H9 (cell line): Measurements from ENCODE around the gene PRAC2. TPM values are rescaled to one million over a fixed set of nuclear protein-coding genes. Genes with fewer than 3 reads are reported as not detected.

Source experiments
- DNase-seq: peaks from one replicate; pipeline ENCODE4 v3.0.0-alpha.2; 2017
- H2AFZ ChIP-seq: one replicate; pipeline ENCODE4 v1.6.1; 2013; ENCODE audit warnings: mild to moderate bottlenecking, low read length, control low read depth, moderate library complexity
- H2AK5ac ChIP-seq: 2 replicates; pipeline ENCODE4 v1.6.1; 2013; ENCODE audit warnings: low read length, control low read depth, mixed read lengths; ENCODE audit not compliant: insufficient read length
- H2BK120ac ChIP-seq: one replicate; pipeline ENCODE4 v1.6.1; 2013; ENCODE audit warnings: low read depth, mild to moderate bottlenecking, low read length, control low read depth, inconsistent platforms; ENCODE audit not compliant: poor library complexity, severe bottlenecking
- H2BK12ac ChIP-seq: 2 replicates; pipeline ENCODE4 v1.6.1; 2013; ENCODE audit warnings: low read length, control low read depth, mixed read lengths, low read depth; ENCODE audit not compliant: insufficient read length
- H2BK15ac ChIP-seq: 2 replicates; pipeline ENCODE4 v1.6.1; 2013; ENCODE audit warnings: low read depth, low read length, control low read depth
- H2BK20ac ChIP-seq: one replicate; pipeline ENCODE4 v1.6.1; 2013; ENCODE audit warnings: low read depth, mild to moderate bottlenecking, low read length, control low read depth, inconsistent platforms; ENCODE audit not compliant: poor library complexity, severe bottlenecking
- H2BK5ac ChIP-seq: 2 replicates; pipeline ENCODE4 v1.6.1; 2013; ENCODE audit warnings: low read length, control low read depth, mixed read lengths; ENCODE audit not compliant: insufficient read length
- H3K14ac ChIP-seq: 2 replicates; pipeline ENCODE4 v1.6.1; 2013; ENCODE audit warnings: low read length, control low read depth; ENCODE audit not compliant: insufficient read depth
- H3K18ac ChIP-seq: 2 replicates; pipeline ENCODE4 v1.6.1; 2013; ENCODE audit warnings: low read depth, mild to moderate bottlenecking, mixed read lengths, low read length, control low read depth; ENCODE audit not compliant: insufficient read length
- H3K23ac ChIP-seq: 2 replicates; pipeline ENCODE4 v1.6.1; 2013; ENCODE audit warnings: low read length, control low read depth, mixed read lengths, low read depth; ENCODE audit not compliant: insufficient read length
- H3K23me2 ChIP-seq: 2 replicates; pipeline ENCODE4 v1.6.1; 2013; ENCODE audit warnings: low read depth, mild to moderate bottlenecking, mixed read lengths, low read length, control low read depth; ENCODE audit not compliant: insufficient read length, poor library complexity, severe bottlenecking
- H3K27ac ChIP-seq: 2 replicates; pipeline ENCODE4 v1.5.1; 2013; ENCODE audit warnings: low read length, control low read depth, mixed read lengths, low read depth; ENCODE audit not compliant: insufficient read length
- H3K27me3 ChIP-seq: 2 replicates; pipeline ENCODE4 v1.6.1; 2013; ENCODE audit warnings: low read length, control low read depth, inconsistent platforms; ENCODE audit not compliant: insufficient read depth
- H3K4ac ChIP-seq: 2 replicates; pipeline ENCODE4 v1.6.1; 2013; ENCODE audit warnings: low read depth, mild to moderate bottlenecking, control low read depth, inconsistent platforms, low read length, moderate library complexity
- H3K4me1 ChIP-seq: 2 replicates; pipeline ENCODE4 v1.6.1; 2013; ENCODE audit warnings: low read length, control low read depth, inconsistent platforms; ENCODE audit not compliant: insufficient read depth
- H3K4me2 ChIP-seq: 2 replicates; pipeline ENCODE4 v1.6.1; 2013; ENCODE audit warnings: low read length, control low read depth, mixed read lengths; ENCODE audit not compliant: insufficient read length, insufficient read depth
- H3K56ac ChIP-seq: 2 replicates; pipeline ENCODE4 v1.6.1; 2013; ENCODE audit warnings: low read depth, mild to moderate bottlenecking, mixed read lengths, low read length, control low read depth; ENCODE audit not compliant: insufficient read length
- H3K79me1 ChIP-seq: 2 replicates; pipeline ENCODE4 v1.6.1; 2013; ENCODE audit warnings: low read depth, mild to moderate bottlenecking, moderate library complexity, low read length, control low read depth, inconsistent platforms; ENCODE audit not compliant: insufficient read depth, poor library complexity, severe bottlenecking
- H3K79me2 ChIP-seq: 2 replicates; pipeline ENCODE4 v1.6.1; 2013; ENCODE audit warnings: low read length, control low read depth, inconsistent platforms; ENCODE audit not compliant: insufficient read depth
- H3K9ac ChIP-seq: 2 replicates; pipeline ENCODE4 v1.6.1; 2013; ENCODE audit warnings: low read length, control low read depth, mixed read lengths; ENCODE audit not compliant: insufficient read length; ENCODE audit errors: extremely low read depth
- H3K9me3 ChIP-seq: one replicate; pipeline ENCODE4 v1.6.1; 2013; ENCODE audit warnings: low read depth, low read length, inconsistent platforms; ENCODE audit not compliant: control insufficient read depth
- H3T11ph ChIP-seq: one replicate; pipeline ENCODE4 v1.6.1; 2013; ENCODE audit warnings: mild to moderate bottlenecking, low read length, control low read depth, inconsistent platforms
- H4K20me1 ChIP-seq: one replicate; pipeline ENCODE4 v1.6.1; 2013; ENCODE audit not compliant: control insufficient read depth, insufficient read length, insufficient read depth
- H4K5ac ChIP-seq: 2 replicates; pipeline ENCODE4 v1.6.1; 2013; ENCODE audit warnings: low read depth, mild to moderate bottlenecking, mixed read lengths, low read length, control low read depth; ENCODE audit not compliant: insufficient read length
- H4K8ac ChIP-seq: replicated peaks from 2 replicates; pipeline ENCODE4 v1.6.1; 2013; ENCODE audit warnings: low read length, control low read depth, mixed read lengths, low read depth; ENCODE audit not compliant: insufficient read length
- H4K91ac ChIP-seq: 2 replicates; pipeline ENCODE4 v1.6.1; 2013; ENCODE audit warnings: low read depth, mild to moderate bottlenecking, moderate library complexity, mixed read lengths, low read length, control low read depth; ENCODE audit not compliant: insufficient read length
- H3K27ac Mint-ChIP-seq, 3 experiments: 2 replicates in 2 of 3; 3 replicates in 1 of 3; pipeline ENCODE4 v1.8.0; 2020 to 2021; ENCODE audit warnings: mixed read lengths in 3 of 3, mild to moderate bottlenecking in 1 of 3, moderate library complexity in 1 of 3
- H3K27me3 Mint-ChIP-seq: 2 replicates; pipeline ENCODE4 v1.8.0; 2021; ENCODE audit warnings: low read depth, mild to moderate bottlenecking, moderate library complexity, mixed read lengths
- H3K36me3 Mint-ChIP-seq, 3 experiments: 2 replicates in 2 of 3; 3 replicates in 1 of 3; pipeline ENCODE4 v1.8.0; 2020 to 2021; ENCODE audit warnings: low read depth in 3 of 3, mixed read lengths in 3 of 3; ENCODE audit not compliant: insufficient read depth in 1 of 3
- H3K4me1 Mint-ChIP-seq, 2 experiments: 2 replicates each; pipeline ENCODE4 v1.8.0; 2020; ENCODE audit warnings: mixed read lengths in 2 of 2
- H3K4me3 Mint-ChIP-seq, 2 experiments: 2 replicates in 1 of 2; 3 replicates in 1 of 2; pipeline ENCODE4 v1.8.0; 2020 to 2021; ENCODE audit warnings: mild to moderate bottlenecking in 2 of 2, mixed read lengths in 2 of 2, moderate library complexity in 1 of 2
- H3K9me3 Mint-ChIP-seq, 2 experiments: 2 replicates in 1 of 2; 3 replicates in 1 of 2; pipeline ENCODE4 v1.8.0; 2020; ENCODE audit warnings: mild to moderate bottlenecking in 2 of 2, mixed read lengths in 2 of 2, moderate library complexity in 1 of 2
- CTCF ChIP-seq: fragments of 200-600 bp; sonication (generic); conservative IDR thresholded peaks from 3 replicates; pipeline ENCODE4 v1.8.0; 2021; ENCODE audit warnings: antibody characterized with exemption, mild to moderate bottlenecking
- WGBS: extraction: QIAGEN DNeasy Blood & Tissue Kit; methylation state at CpG from one replicate; pipeline ENCODE4 v1.1.7; 2013; ENCODE audit warnings: missing lambda C conversion rate, low lambda C conversion rate, mixed read lengths; ENCODE audit not compliant: insufficient read length; ENCODE audit errors: extremely low coverage; 5-methylcytosine and 5-hydroxymethylcytosine counted together
- microRNA-seq: library from miRNA; unstranded; fragments of <30 nt; microRNA quantifications from one replicate; pipeline ENCODE4, GENCODE V29; 2020; ENCODE audit warnings: borderline microRNAs expressed
- total RNA-seq: library from RNA; stranded (reverse); gene quantifications from 2 replicates; pipeline ENCODE4 v1.2.1, GENCODE V29; 2021

The PRAC2 gene
- total RNA-seq, 1 experiment from 2014 or later: not detected

DNA sequence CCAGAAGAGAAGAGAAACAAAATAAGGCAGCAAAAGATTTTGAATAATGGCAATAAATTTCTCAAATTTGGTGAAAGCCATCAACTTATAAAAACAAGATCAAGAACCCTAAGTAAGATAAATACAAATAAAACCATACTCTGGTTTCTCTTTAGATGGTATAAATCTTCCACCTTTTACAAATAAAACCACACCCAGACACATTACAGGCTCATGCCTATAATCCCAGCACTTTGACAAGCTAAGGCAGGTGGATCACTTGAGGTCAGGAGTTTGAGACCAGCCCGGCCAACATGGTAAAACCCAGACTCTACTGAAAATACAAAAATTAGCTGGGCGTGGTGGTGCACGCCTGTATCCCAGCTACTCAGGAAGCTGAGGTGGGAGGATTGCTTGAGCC, 50.3 kb downstream of the PRAC2 start:
- Mint-ChIP-seq H3K27ac (no peak overlapping the region), H3K36me3 (no peaks in the 10 kb centered on the region), H3K27me3 (peaks cover 71% of the 10 kb centered on the region), H3K4me3 (no peak overlapping the region), H3K9me3 (peaks cover 4 to 5% of the 10 kb centered on the region in 2 experiments; a peak in 2 of 5 replicates), H3K4me1 (no peaks in the 10 kb centered on the region)
- no peak for TF ChIP-seq CTCF
- Histone ChIP-seq H4K8ac (no peak overlapping the region), H3K56ac (no peak overlapping the region), H4K91ac (no peak overlapping the region), H3T11ph (no peak overlapping the region), H3K23ac (no peak overlapping the region), H3K18ac (no peak overlapping the region), H3K27ac (no peak overlapping the region), H3K79me2 (no peaks in the 10 kb centered on the region), H3K27me3 (no peaks in the 10 kb centered on the region), H3K9ac (no peak overlapping the region), H3K14ac (no peak overlapping the region), H3K79me1 (no peaks in the 10 kb centered on the region), H3K4me1 (no peaks in the 10 kb centered on the region), H3K4ac (no peak overlapping the region), H3K23me2 (no peaks in the 10 kb centered on the region), H4K5ac (no peak overlapping the region), H4K20me1 (no peaks in the 10 kb centered on the region), H2AFZ (no peak overlapping the region), H2BK15ac (no peak overlapping the region), H3K4me2 (no peak overlapping the region), H3K9me3 (no peaks in the 10 kb centered on the region), H2AK5ac (no peak overlapping the region), H2BK120ac (no peak overlapping the region), H2BK20ac (no peak overlapping the region), H2BK5ac (no peak overlapping the region), H2BK12ac (no peak overlapping the region)
- no peak for DNase-seq
- WGBS: no CpG with 5 or more reads among the region's 3 CpGs

Small RNAs within 50 kb of the gene (microRNA-seq; reads per million reads assigned to microRNA genes)
- gene MIR3185: not detected

Other genes starting within 250 kb of the PRAC2 start
- gene HOXB1, start 192.2 kb upstream of the PRAC2 start, total RNA-seq: not detected in 2 replicates
- gene HOXB2, start 178.1 kb upstream of the PRAC2 start, total RNA-seq: not detected in 2 replicates
- gene HOXB4, start 144.8 kb upstream of the PRAC2 start, total RNA-seq: not detected in 2 replicates
- not detected in 2 replicates for gene HOXB3, start 132.9 kb upstream of the PRAC2 start, total RNA-seq
- gene HOXB5, start 129.4 kb upstream of the PRAC2 start, total RNA-seq: not detected in 2 replicates
- not detected in 2 replicates for gene HOXB6, start 118.2 kb upstream of the PRAC2 start, total RNA-seq
- not detected in 2 replicates for gene HOXB7, start 112.2 kb upstream of the PRAC2 start, total RNA-seq
- not detected in 2 replicates for gene HOXB8, start 107.9 kb upstream of the PRAC2 start, total RNA-seq
- gene HOXB9, start 96.8 kb upstream of the PRAC2 start, total RNA-seq: not detected in 2 replicates
- gene PRAC1, start 667 bp upstream of the PRAC2 start, total RNA-seq: not detected in 2 replicates
- gene HOXB13, start 5.6 kb downstream of the PRAC2 start, total RNA-seq: not detected in 2 replicates
- 1.1 and 2.4 TPM in 2 replicates for gene TTLL6, start 94.0 kb downstream of the PRAC2 start, total RNA-seq
- gene CALCOCO2, start 107.8 kb downstream of the PRAC2 start, total RNA-seq: 19.1 and 23.1 TPM in 2 replicates
- 84.7 and 91.5 TPM in 2 replicates for gene ATP5MC1, start 169.6 kb downstream of the PRAC2 start, total RNA-seq
- 78.0 and 80.0 TPM in 2 replicates for gene UBE2Z, start 185.2 kb downstream of the PRAC2 start, total RNA-seq
- gene SNF8, start 221.7 kb downstream of the PRAC2 start, total RNA-seq: 129 and 139 TPM in 2 replicates
- gene GIP, start 245.4 kb downstream of the PRAC2 start, total RNA-seq: not detected in 2 replicates